OCI-LY1 (cell line): ENCODE measurements around the gene IL1F10.

Experiments used
- H2AFZ ChIP-seq: fragments of 200-600 bp; sonication (generic), shearing (Covaris generic); 2 replicates; pipeline ENCODE4 v1.6.0; 2014; ENCODE audit warnings: antibody characterized with exemption, mild to moderate bottlenecking, low read length
- H3F3A ChIP-seq: fragments of 200-600 bp; sonication (generic), shearing (Covaris generic); 2 replicates; pipeline ENCODE4 v1.6.0; 2014; ENCODE audit warnings: mild to moderate bottlenecking, antibody characterized with exemption, low read length, moderate library complexity; ENCODE audit not compliant: insufficient read depth
- H3K27ac ChIP-seq: fragments of 200-600 bp; sonication (generic); 2 replicates; pipeline ENCODE4 v1.5.1; 2014; ENCODE audit warnings: low read length, mixed run types, mild to moderate bottlenecking, low read depth; ENCODE audit not compliant: poor library complexity, severe bottlenecking
- H3K27me3 ChIP-seq: fragments of 200-600 bp; sonication (generic); 2 replicates; pipeline ENCODE4 v1.6.0; 2014; ENCODE audit warnings: antibody characterized with exemption, mild to moderate bottlenecking, low read length, moderate library complexity; ENCODE audit not compliant: insufficient read depth
- H3K36me3 ChIP-seq: fragments of 200-600 bp; sonication (generic); 2 replicates; pipeline ENCODE4 v1.6.1; 2014; ENCODE audit warnings: mild to moderate bottlenecking, antibody characterized with exemption, low read length, moderate library complexity, mixed read lengths; ENCODE audit not compliant: insufficient read depth
- H3K4me1 ChIP-seq: fragments of 200-600 bp; sonication (generic); 2 replicates; pipeline ENCODE4 v1.5.1; 2014; ENCODE audit warnings: mild to moderate bottlenecking, low read length, moderate library complexity; ENCODE audit not compliant: insufficient read depth, severe bottlenecking
- H3K4me2 ChIP-seq: fragments of 200-600 bp; sonication (generic), shearing (Covaris generic); 2 replicates; pipeline ENCODE4 v1.6.1; 2014; ENCODE audit warnings: low read length
- H3K4me3 ChIP-seq: fragments of 200-600 bp; sonication (generic); 2 replicates; pipeline ENCODE4 v1.5.1; 2014; ENCODE audit warnings: low read length, low read depth, mild to moderate bottlenecking, mixed read lengths; ENCODE audit not compliant: poor library complexity, severe bottlenecking
- H3K79me2 ChIP-seq: fragments of 200-600 bp; shearing (Covaris generic); 2 replicates; pipeline ENCODE4 v1.6.1; 2016; ENCODE audit warnings: mixed run types, low read length, mixed read lengths; ENCODE audit not compliant: insufficient read depth
- H3K9ac ChIP-seq: fragments of 200-600 bp; sonication (generic), shearing (Covaris generic); 2 replicates; pipeline ENCODE4 v1.6.1; 2014; ENCODE audit warnings: mild to moderate bottlenecking, low read length, mixed read lengths
- H3K9me2 ChIP-seq: fragments of 200-600 bp; sonication (generic), shearing (Covaris generic); 2 replicates; pipeline ENCODE4 v1.6.1; 2014; ENCODE audit warnings: low read depth, mild to moderate bottlenecking, low read length, mixed read lengths
- H3K9me3 ChIP-seq: fragments of 200-600 bp; shearing (Covaris generic); 2 replicates; pipeline ENCODE4 v1.6.1; 2014; ENCODE audit warnings: low read length, mixed read lengths
- H4K20me1 ChIP-seq: fragments of 200-600 bp; sonication (generic), shearing (Covaris generic); 2 replicates; pipeline ENCODE4 v1.6.0; 2016; ENCODE audit warnings: mild to moderate bottlenecking, low read length; ENCODE audit not compliant: insufficient read depth
- EZH2 ChIP-seq: fragments of 200-600 bp; sonication (generic), shearing (Covaris generic); IDR thresholded peaks from 2 replicates; pipeline ENCODE4 v1.8.0; 2017; ENCODE audit warnings: borderline replicate concordance, mixed run types, mild to moderate bottlenecking, antibody characterized with exemption, low read length, moderate library complexity, mixed read lengths
- TF ChIP-seq, protein P1 (sequence below): fragments of 200-600 bp; sonication (generic), shearing (Covaris generic); IDR thresholded peaks from 2 replicates; pipeline ENCODE4 v1.5.1; 2017; ENCODE audit warnings: mild to moderate bottlenecking, antibody characterized with exemption, low read length, moderate library complexity, mixed read lengths

Gene IL1F10

GRCh38 chr2:113098041-113098440 lies 30.3 kb downstream of the IL1F10 start:
- Histone ChIP-seq H3K4me2 (no peak overlapping the region), H3K9me2 (no peaks in the 10 kb centered on the region), H3K4me1 (no peaks in the 10 kb centered on the region), H3K9ac (no peak overlapping the region), H3K27me3 (no peaks in the 10 kb centered on the region; the same call in 1 of the 2 replicates), H3K36me3 (no peaks in the 10 kb centered on the region), H3K4me3 (no peak overlapping the region), H3F3A (no peaks in the 10 kb centered on the region), H3K79me2 (no peaks in the 10 kb centered on the region), H3K9me3 (no peaks in the 10 kb centered on the region), H2AFZ (no peak overlapping the region), H4K20me1 (no peaks in the 10 kb centered on the region), H3K27ac (no peak overlapping the region)
- TF ChIP-seq, protein P1, sequence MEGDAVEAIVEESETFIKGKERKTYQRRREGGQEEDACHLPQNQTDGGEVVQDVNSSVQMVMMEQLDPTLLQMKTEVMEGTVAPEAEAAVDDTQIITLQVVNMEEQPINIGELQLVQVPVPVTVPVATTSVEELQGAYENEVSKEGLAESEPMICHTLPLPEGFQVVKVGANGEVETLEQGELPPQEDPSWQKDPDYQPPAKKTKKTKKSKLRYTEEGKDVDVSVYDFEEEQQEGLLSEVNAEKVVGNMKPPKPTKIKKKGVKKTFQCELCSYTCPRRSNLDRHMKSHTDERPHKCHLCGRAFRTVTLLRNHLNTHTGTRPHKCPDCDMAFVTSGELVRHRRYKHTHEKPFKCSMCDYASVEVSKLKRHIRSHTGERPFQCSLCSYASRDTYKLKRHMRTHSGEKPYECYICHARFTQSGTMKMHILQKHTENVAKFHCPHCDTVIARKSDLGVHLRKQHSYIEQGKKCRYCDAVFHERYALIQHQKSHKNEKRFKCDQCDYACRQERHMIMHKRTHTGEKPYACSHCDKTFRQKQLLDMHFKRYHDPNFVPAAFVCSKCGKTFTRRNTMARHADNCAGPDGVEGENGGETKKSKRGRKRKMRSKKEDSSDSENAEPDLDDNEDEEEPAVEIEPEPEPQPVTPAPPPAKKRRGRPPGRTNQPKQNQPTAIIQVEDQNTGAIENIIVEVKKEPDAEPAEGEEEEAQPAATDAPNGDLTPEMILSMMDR: no peak
- no peak for TF ChIP-seq EZH2

GRCh38 chr2:113098532-113098931 lies 30.8 kb downstream of the IL1F10 start:
- H3K9ac ChIP-seq: no peak overlapping the region
- H3F3A ChIP-seq: no peaks in the 10 kb centered on the region
- no peaks in the 10 kb centered on the region for H3K9me2 ChIP-seq
- H2AFZ ChIP-seq: no peak overlapping the region
- H4K20me1 ChIP-seq: no peaks in the 10 kb centered on the region
- H3K9me3 ChIP-seq: no peaks in the 10 kb centered on the region
- no peaks in the 10 kb centered on the region for H3K4me1 ChIP-seq
- H3K79me2 ChIP-seq: no peaks in the 10 kb centered on the region
- no peak overlapping the region for H3K4me2 ChIP-seq
- H3K27ac ChIP-seq: no peak overlapping the region
- H3K36me3 ChIP-seq: no peaks in the 10 kb centered on the region
- H3K4me3 ChIP-seq: no peak overlapping the region
- no peaks in the 10 kb centered on the region; the same call in 1 of the 2 replicates for H3K27me3 ChIP-seq
- TF ChIP-seq EZH2: no peak
- TF ChIP-seq, protein P1: no peak

DNA sequence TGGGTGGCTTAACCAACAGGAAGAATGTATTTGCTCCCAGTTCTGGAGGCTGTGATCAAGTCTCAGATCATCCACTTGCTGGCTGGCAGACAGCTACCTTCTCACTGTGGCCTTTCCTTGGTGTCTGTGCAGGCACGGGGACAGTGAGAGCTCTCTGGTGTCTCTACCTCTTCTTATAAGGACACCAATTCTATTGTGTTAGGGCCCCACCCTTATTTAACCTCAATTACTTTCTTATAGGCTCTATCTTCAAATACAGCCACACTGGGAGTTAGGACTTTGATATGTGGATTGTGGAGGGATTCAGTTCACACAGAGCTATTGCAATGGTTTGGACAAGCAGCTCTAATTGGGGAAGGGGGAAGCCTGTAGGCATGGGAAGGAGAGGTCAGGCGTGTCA lies 34.4 kb downstream of the IL1F10 start:
- Histone ChIP-seq H3K4me1 (no peaks in the 10 kb centered on the region), H3K36me3 (no peaks in the 10 kb centered on the region), H4K20me1 (no peaks in the 10 kb centered on the region), H3K9me3 (no peaks in the 10 kb centered on the region), H3K9ac (no peak overlapping the region), H3K79me2 (no peaks in the 10 kb centered on the region), H2AFZ (no peak overlapping the region), H3K27me3 (no peaks in the 10 kb centered on the region; the same call in 1 of the 2 replicates), H3F3A (no peaks in the 10 kb centered on the region), H3K4me3 (no peak overlapping the region), H3K4me2 (no peak overlapping the region), H3K27ac (no peak overlapping the region), H3K9me2 (no peaks in the 10 kb centered on the region)
- TF ChIP-seq EZH2: no peak
- TF ChIP-seq, protein P1: no peak
